ENCODE results near the gene CWC15. TPM values are rescaled to one million over a fixed set of nuclear protein-coding genes. Genes with fewer than 3 reads are reported as not detected.

The CWC15 gene
- total RNA-seq, 1 experiment from 2014 or later, result 58.9 TPM

- no peaks in the 10 kb centered on the region for H3K4me1 ChIP-seq (ENCODE audit: control insufficient read depth, insufficient read depth, low read length)
- ChIA-PET POLR2A (no interaction called here), CTCF (no interaction called here)
- H3K27ac ChIP-seq (ENCODE audit: low read length), result no peak overlapping the region
- H3K36me3 ChIP-seq (ENCODE audit: control insufficient read depth, insufficient read depth, low read length), result peaks cover 37% of the 10 kb centered on the region
- no peak for TF ChIP-seq REST (IDR thresholded peaks at IDR 0.05; ENCODE audit: insufficient read depth in 1 of 2, low read depth in 2 of 2, low read length in 1 of 2)
- ATAC-seq (no peak), DNase-seq (ENCODE audit: low read depth, low spot score) (no peak)
- no peak overlapping the region for H3K4me3 ChIP-seq (ENCODE audit: low read depth in 2 of 2, low read length in 2 of 2)
- intact Hi-C loops (cut with micrococcal nuclease; ENCODE audit: unreplicated experiment), result no loop called here
- no TSS peak for BruUV-seq (replicated peaks)
- in situ Hi-C loops (cut with HindIII; ENCODE audit: low pct_unique_long_range_greater_than_20kb, low sequenced_read_pairs), result no loop called here
- H3K9me3 ChIP-seq (ENCODE audit: control insufficient read depth, insufficient read depth, low read depth, low read length), result no peaks in the 10 kb centered on the region
- no peaks in the 10 kb centered on the region for H3K27me3 ChIP-seq (ENCODE audit: control insufficient read depth, insufficient read depth, low read length)
These were observed 12.1 kb downstream of the CWC15 start for GRCh38 chr11:94961255-94961654.

- Histone ChIP-seq H3K27ac (ENCODE audit: low read length) (no peak overlapping the region), H3K4me3 (ENCODE audit: low read depth in 2 of 2, low read length in 2 of 2) (no peak overlapping the region), H3K36me3 (ENCODE audit: control insufficient read depth, insufficient read depth, low read length) (peaks cover 31% of the 10 kb centered on the region), H3K4me1 (ENCODE audit: control insufficient read depth, insufficient read depth, low read length) (no peaks in the 10 kb centered on the region), H3K27me3 (ENCODE audit: control insufficient read depth, insufficient read depth, low read length) (no peaks in the 10 kb centered on the region), H3K9me3 (ENCODE audit: control insufficient read depth, insufficient read depth, low read depth, low read length) (no peaks in the 10 kb centered on the region)
- BruUV-seq (replicated peaks), result no TSS peak
- POLR2A ChIA-PET, result no interaction called here
- ATAC-seq, result no peak
- in situ Hi-C loops (cut with HindIII; ENCODE audit: low pct_unique_long_range_greater_than_20kb, low sequenced_read_pairs), result no loop called here
- DNase-seq (ENCODE audit: low read depth, low spot score), result no peak
- intact Hi-C loops (cut with micrococcal nuclease; ENCODE audit: unreplicated experiment), result no loop called here
- TF ChIP-seq TCF7L2 (IDR thresholded peaks at IDR 0.05; ENCODE audit: low read depth, low read length) (no peak), REST (IDR thresholded peaks at IDR 0.05; ENCODE audit: insufficient read depth in 1 of 2, low read depth in 2 of 2, low read length in 1 of 2) (no peak), SIN3A (IDR thresholded peaks at IDR 0.05; ENCODE audit: borderline replicate concordance, insufficient read depth, low read depth, low read length) (no peak), POLR2AphosphoS5 (IDR thresholded peaks at IDR 0.05; ENCODE audit: low read depth, low read length) (no peak)
- TF ChIP-seq, protein P1, sequence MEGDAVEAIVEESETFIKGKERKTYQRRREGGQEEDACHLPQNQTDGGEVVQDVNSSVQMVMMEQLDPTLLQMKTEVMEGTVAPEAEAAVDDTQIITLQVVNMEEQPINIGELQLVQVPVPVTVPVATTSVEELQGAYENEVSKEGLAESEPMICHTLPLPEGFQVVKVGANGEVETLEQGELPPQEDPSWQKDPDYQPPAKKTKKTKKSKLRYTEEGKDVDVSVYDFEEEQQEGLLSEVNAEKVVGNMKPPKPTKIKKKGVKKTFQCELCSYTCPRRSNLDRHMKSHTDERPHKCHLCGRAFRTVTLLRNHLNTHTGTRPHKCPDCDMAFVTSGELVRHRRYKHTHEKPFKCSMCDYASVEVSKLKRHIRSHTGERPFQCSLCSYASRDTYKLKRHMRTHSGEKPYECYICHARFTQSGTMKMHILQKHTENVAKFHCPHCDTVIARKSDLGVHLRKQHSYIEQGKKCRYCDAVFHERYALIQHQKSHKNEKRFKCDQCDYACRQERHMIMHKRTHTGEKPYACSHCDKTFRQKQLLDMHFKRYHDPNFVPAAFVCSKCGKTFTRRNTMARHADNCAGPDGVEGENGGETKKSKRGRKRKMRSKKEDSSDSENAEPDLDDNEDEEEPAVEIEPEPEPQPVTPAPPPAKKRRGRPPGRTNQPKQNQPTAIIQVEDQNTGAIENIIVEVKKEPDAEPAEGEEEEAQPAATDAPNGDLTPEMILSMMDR (IDR thresholded peaks at IDR 0.05), result no peak
- CTCF ChIA-PET, result no interaction called here
These were observed 12.9 kb downstream of the CWC15 start for GRCh38 chr11:94960488-94960887.

Measured in Panc1 (cell line).